ENCODE results near the gene HDAC1. TPM values are rescaled to one million over a fixed set of nuclear protein-coding genes. Genes with fewer than 3 reads are reported as not detected.
A peak's percentile ranks its signal among the peaks of the same experiment; 100 is the strongest.

HDAC1 gene
- total and polyA plus RNA-seq, 4 donors: 32.1 to 58.1 (median 45.2) TPM

- 86% methylated on average over 12 of the region's 12 CpGs for WGBS
Measured at GRCh38 chr1:32247452-32247851, 44.4 kb upstream of the HDAC1 start.

GRCh38 chr1:32247983-32248889, 43.6 kb upstream of the HDAC1 start:
- Histone ChIP-seq H3K27ac (ENCODE audit: low read depth in 1 of 2, low read length in 2 of 2) (peak overlapping the region; percentile 63 to 66), H3K36me3 (ENCODE audit: control insufficient read depth in 4 of 4, insufficient read depth in 3 of 4, low read depth in 1 of 4, low read length in 3 of 4) (no peaks in the 10 kb centered on the region), H3K4me1 (ENCODE audit: control insufficient read depth in 4 of 4, insufficient read depth in 4 of 4, low read length in 3 of 4) (peaks cover 3 to 18% (median 11%) of the 10 kb centered on the region in 4 donors), H3K9ac (ENCODE audit: low read depth in 1 of 2, low read length in 2 of 2) (no peak overlapping the region), H3K9me3 (ENCODE audit: control insufficient read depth in 4 of 4, low read length in 3 of 4) (no peaks in the 10 kb centered on the region), H3K4me3 (ENCODE audit: low read depth in 1 of 3, low read length in 3 of 3) (no peak overlapping the region), H3K27me3 (ENCODE audit: control insufficient read depth in 4 of 4, insufficient read depth in 4 of 4, low read length in 3 of 4) (no peaks in the 10 kb centered on the region)
- peak; percentile 82 for DNase-seq (ENCODE audit: low spot score)
- peak; percentile 36 to 59 for TF ChIP-seq RXRA (IDR thresholded peaks at IDR 0.05)
- TF ChIP-seq TAF1 (conservative IDR thresholded peaks at IDR 0.05): no peak
- no peak for TF ChIP-seq HNF4A (conservative IDR thresholded peaks at IDR 0.05)
- TF ChIP-seq CTCF (IDR thresholded peaks at IDR 0.05; ENCODE audit: low read depth, low read length, missing input control): peak; percentile 77
- TF ChIP-seq MAX (IDR thresholded peaks at IDR 0.05): no peak
- peak; percentile 66 to 82 for TF ChIP-seq RAD21 (IDR thresholded peaks at IDR 0.05)
- TF ChIP-seq NR2F2 (IDR thresholded peaks at IDR 0.05): peak; percentile 24
- no peak for TF ChIP-seq FOXA1 (IDR thresholded peaks at IDR 0.05)
- WGBS: 37% methylated on average over 31 of the region's 31 CpGs

More at GRCh38 chr1:32247452-32247851, 44.4 kb upstream of the HDAC1 start:
- Histone ChIP-seq H3K36me3 (ENCODE audit: control insufficient read depth in 4 of 4, insufficient read depth in 3 of 4, low read depth in 1 of 4, low read length in 3 of 4) (no peaks in the 10 kb centered on the region), H3K27ac (ENCODE audit: low read depth in 1 of 2, low read length in 2 of 2) (peak overlapping the region; percentile 63 to 66), H3K9me3 (ENCODE audit: control insufficient read depth in 4 of 4, low read length in 3 of 4) (no peaks in the 10 kb centered on the region), H3K9ac (ENCODE audit: low read depth in 1 of 2, low read length in 2 of 2) (peak overlapping the region in 1 of 2 donors; percentile 47), H3K4me3 (ENCODE audit: low read depth in 1 of 3, low read length in 3 of 3) (no peak overlapping the region), H3K27me3 (ENCODE audit: control insufficient read depth in 4 of 4, insufficient read depth in 4 of 4, low read length in 3 of 4) (no peaks in the 10 kb centered on the region), H3K4me1 (ENCODE audit: control insufficient read depth in 4 of 4, insufficient read depth in 4 of 4, low read length in 3 of 4) (peaks cover 3 to 18% (median 11%) of the 10 kb centered on the region in 4 donors)
- no peak for TF ChIP-seq HNF4A (conservative IDR thresholded peaks at IDR 0.05)
- no peak for TF ChIP-seq ATF3 (IDR thresholded peaks at IDR 0.05)
- no peak for TF ChIP-seq CTCF (IDR thresholded peaks at IDR 0.05; ENCODE audit: low read depth, low read length, missing input control)
- DNase-seq (ENCODE audit: low spot score): no peak

- Histone ChIP-seq H3K36me3 (ENCODE audit: control insufficient read depth in 4 of 4, insufficient read depth in 3 of 4, low read depth in 1 of 4, low read length in 3 of 4) (no peaks in the 10 kb centered on the region), H3K27me3 (ENCODE audit: control insufficient read depth in 4 of 4, insufficient read depth in 4 of 4, low read length in 3 of 4) (no peaks in the 10 kb centered on the region), H3K4me3 (ENCODE audit: low read depth in 1 of 3, low read length in 3 of 3) (no peak overlapping the region), H3K4me1 (ENCODE audit: control insufficient read depth in 4 of 4, insufficient read depth in 4 of 4, low read length in 3 of 4) (peaks cover 4 to 18% (median 11%) of the 10 kb centered on the region in 4 donors), H3K27ac (ENCODE audit: low read depth in 1 of 2, low read length in 2 of 2) (peak overlapping the region; percentile 64 to 68), H3K9me3 (ENCODE audit: control insufficient read depth in 4 of 4, low read length in 3 of 4) (no peaks in the 10 kb centered on the region), H3K9ac (ENCODE audit: low read depth in 1 of 2, low read length in 2 of 2) (peak overlapping the region in 1 of 2 donors; percentile 77)
- WGBS: 55% methylated on average over 9 of the region's 9 CpGs
- DNase-seq (ENCODE audit: low spot score): peak; percentile 63
- no peak for TF ChIP-seq GABPA (IDR thresholded peaks at IDR 0.05 in 1 of 2, conservative IDR thresholded peaks at IDR 0.05 in 1 of 2)
- no peak for TF ChIP-seq FOXA1 (IDR thresholded peaks at IDR 0.05)
- TF ChIP-seq CTCF (IDR thresholded peaks at IDR 0.05; ENCODE audit: low read depth, low read length, missing input control): no peak
- TF ChIP-seq TAF1 (conservative IDR thresholded peaks at IDR 0.05): no peak
- peak in 1 of 2 donors; percentile 15 for TF ChIP-seq RAD21 (IDR thresholded peaks at IDR 0.05)
- TF ChIP-seq FOXA2 (IDR thresholded peaks at IDR 0.05): no peak
- no peak for TF ChIP-seq EGR1 (IDR thresholded peaks at IDR 0.05; ENCODE audit: low read depth in 2 of 2)
Measured at GRCh38 chr1:32249831-32250525, 41.9 kb upstream of the HDAC1 start.

All from liver (tissue), 9 donors.